Measurements from ENCODE around the gene PDSS2. TPM values are rescaled to one million over a fixed set of nuclear protein-coding genes. Genes with fewer than 3 reads are reported as not detected.
A peak's percentile ranks its signal among the peaks of the same experiment; 100 is the strongest.

PDSS2 gene
- total and polyA plus RNA-seq, 2 of the 4 experiments (the other 2 are of a cell fraction) = 8.6 to 9.2 TPM

DNA sequence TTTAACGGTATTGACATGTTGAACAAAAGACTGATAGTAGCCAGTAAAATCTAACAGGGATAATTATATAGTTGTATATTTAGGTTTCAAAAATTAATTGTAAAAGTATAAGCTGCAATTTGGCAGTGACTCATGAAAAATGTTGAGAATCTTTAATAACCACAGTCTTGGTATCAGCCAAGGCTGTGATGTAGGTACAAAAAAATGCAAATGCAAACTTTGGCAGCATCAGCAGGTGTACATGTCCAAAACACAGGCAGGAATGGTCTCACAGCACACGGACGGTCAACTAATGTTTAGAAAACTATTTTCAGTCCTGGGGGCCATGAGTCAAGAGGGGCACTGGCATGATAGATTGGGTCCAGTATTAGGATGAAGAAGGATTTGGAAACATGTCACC is 285.6 kb downstream of the PDSS2 start:
- Histone ChIP-seq H3K27me3 (ENCODE audit: control insufficient read depth, insufficient read depth, low read length) (no peaks in the 10 kb centered on the region), H2AK5ac (ENCODE audit: low read depth, low read length) (no peak overlapping the region), H2BK15ac (ENCODE audit: low read depth, low read length) (no peak overlapping the region), H3K4me2 (ENCODE audit: low read depth, low read length) (no peak overlapping the region), H4K91ac (ENCODE audit: insufficient read depth, low read depth, low read length) (no peak overlapping the region), H2BK5ac (ENCODE audit: low read depth, low read length, poor library complexity, severe bottlenecking) (no peak overlapping the region), H3K18ac (ENCODE audit: low read depth, low read length) (no peak overlapping the region), H4K5ac (ENCODE audit: low read depth, low read length) (no peak overlapping the region), H3K4me1 (ENCODE audit: control insufficient read depth, insufficient read depth, low read length) (no peaks in the 10 kb centered on the region), H2BK20ac (ENCODE audit: low read depth, low read length) (no peak overlapping the region), H3K4me3 (ENCODE audit: insufficient read depth, low read depth, low read length) (no peak overlapping the region), H3K36me3 (ENCODE audit: control insufficient read depth, insufficient read depth, low read length) (no peaks in the 10 kb centered on the region), H4K20me1 (ENCODE audit: insufficient read depth, low read length) (no peaks in the 10 kb centered on the region), H3K4ac (ENCODE audit: low read depth, low read length) (no peak overlapping the region), H3K9me3 (ENCODE audit: control insufficient read depth, insufficient read depth, low read length) (no peaks in the 10 kb centered on the region), H3K14ac (replicated peaks; ENCODE audit: low read depth, low read length) (no peak overlapping the region), H3K9ac (ENCODE audit: low read depth, low read length) (no peak overlapping the region), H4K8ac (ENCODE audit: low read depth in 2 of 2, low read length in 2 of 2) (no peak overlapping the region), H3K79me1 (ENCODE audit: low read depth in 1 of 2, low read length in 2 of 2) (no peaks in the 10 kb centered on the region), H2AFZ (replicated peaks; ENCODE audit: low read length, poor library complexity) (no peak overlapping the region), H3K56ac (ENCODE audit: extremely low read depth, insufficient read depth, low read length) (no peak overlapping the region), H2BK120ac (ENCODE audit: low read depth, low read length) (no peak overlapping the region), H3K23ac (ENCODE audit: low read depth, low read length) (no peak overlapping the region), H2AK9ac (replicated peaks; ENCODE audit: low read depth, low read length, poor library complexity) (no peak overlapping the region), H3K9me1 (ENCODE audit: insufficient read depth, low read length) (no peaks in the 10 kb centered on the region), H3K27ac (ENCODE audit: insufficient read depth, low read length) (no peak overlapping the region)
- in situ Hi-C loops (cut with MboI; ENCODE audit: low sequenced_read_pairs) (no loop called here), dilution Hi-C loops (cut with HindIII; ENCODE audit: low sequenced_read_pairs, unreplicated experiment) (no loop called here), intact Hi-C loops (cut with micrococcal nuclease) (no loop called here)
- no TSS peak for BruUV-seq (replicated peaks)
- DNase-seq = peak; percentile 65
- peak; percentile 66 for ATAC-seq (ENCODE audit: low read depth)
- TF ChIP-seq RCOR1 (IDR thresholded peaks at IDR 0.05; ENCODE audit: insufficient replicate concordance, low read length) (no peak), SMC3 (IDR thresholded peaks at IDR 0.05; ENCODE audit: low read depth, low read length) (no peak), MXI1 (IDR thresholded peaks at IDR 0.05; ENCODE audit: borderline replicate concordance, low read depth, low read length) (no peak), MAZ (IDR thresholded peaks at IDR 0.05; ENCODE audit: borderline replicate concordance, low read depth, low read length) (no peak), CHD1 (IDR thresholded peaks at IDR 0.05; ENCODE audit: low read depth, low read length) (no peak), POLR2A (IDR thresholded peaks at IDR 0.05; ENCODE audit: low read depth, low read length) (no peak), RFX5 (IDR thresholded peaks at IDR 0.05; ENCODE audit: low read depth, low read length) (no peak), NFE2L2 (IDR thresholded peaks at IDR 0.05; ENCODE audit: low read depth, low read length) (no peak), FOS (IDR thresholded peaks at IDR 0.05; ENCODE audit: low read depth, low read length) (no peak), CEBPB (IDR thresholded peaks at IDR 0.05; ENCODE audit: low read depth, low read length) (no peak), BHLHE40 (IDR thresholded peaks at IDR 0.05; ENCODE audit: low read depth, low read length) (no peak), RAD21 (IDR thresholded peaks at IDR 0.05; ENCODE audit: low read length) (no peak), MAFK (IDR thresholded peaks at IDR 0.05; ENCODE audit: low read depth, low read length) (no peak)
- TF ChIP-seq, protein P1, sequence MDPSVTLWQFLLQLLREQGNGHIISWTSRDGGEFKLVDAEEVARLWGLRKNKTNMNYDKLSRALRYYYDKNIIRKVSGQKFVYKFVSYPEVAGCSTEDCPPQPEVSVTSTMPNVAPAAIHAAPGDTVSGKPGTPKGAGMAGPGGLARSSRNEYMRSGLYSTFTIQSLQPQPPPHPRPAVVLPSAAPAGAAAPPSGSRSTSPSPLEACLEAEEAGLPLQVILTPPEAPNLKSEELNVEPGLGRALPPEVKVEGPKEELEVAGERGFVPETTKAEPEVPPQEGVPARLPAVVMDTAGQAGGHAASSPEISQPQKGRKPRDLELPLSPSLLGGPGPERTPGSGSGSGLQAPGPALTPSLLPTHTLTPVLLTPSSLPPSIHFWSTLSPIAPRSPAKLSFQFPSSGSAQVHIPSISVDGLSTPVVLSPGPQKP (IDR thresholded peaks at IDR 0.05; ENCODE audit: borderline replicate concordance, low read depth, low read length) = no peak
- TF ChIP-seq, protein P2, sequence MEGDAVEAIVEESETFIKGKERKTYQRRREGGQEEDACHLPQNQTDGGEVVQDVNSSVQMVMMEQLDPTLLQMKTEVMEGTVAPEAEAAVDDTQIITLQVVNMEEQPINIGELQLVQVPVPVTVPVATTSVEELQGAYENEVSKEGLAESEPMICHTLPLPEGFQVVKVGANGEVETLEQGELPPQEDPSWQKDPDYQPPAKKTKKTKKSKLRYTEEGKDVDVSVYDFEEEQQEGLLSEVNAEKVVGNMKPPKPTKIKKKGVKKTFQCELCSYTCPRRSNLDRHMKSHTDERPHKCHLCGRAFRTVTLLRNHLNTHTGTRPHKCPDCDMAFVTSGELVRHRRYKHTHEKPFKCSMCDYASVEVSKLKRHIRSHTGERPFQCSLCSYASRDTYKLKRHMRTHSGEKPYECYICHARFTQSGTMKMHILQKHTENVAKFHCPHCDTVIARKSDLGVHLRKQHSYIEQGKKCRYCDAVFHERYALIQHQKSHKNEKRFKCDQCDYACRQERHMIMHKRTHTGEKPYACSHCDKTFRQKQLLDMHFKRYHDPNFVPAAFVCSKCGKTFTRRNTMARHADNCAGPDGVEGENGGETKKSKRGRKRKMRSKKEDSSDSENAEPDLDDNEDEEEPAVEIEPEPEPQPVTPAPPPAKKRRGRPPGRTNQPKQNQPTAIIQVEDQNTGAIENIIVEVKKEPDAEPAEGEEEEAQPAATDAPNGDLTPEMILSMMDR (conservative IDR thresholded peaks at IDR 0.05; ENCODE audit: low read depth, low read length) = no peak
- TF ChIP-seq, protein P3, sequence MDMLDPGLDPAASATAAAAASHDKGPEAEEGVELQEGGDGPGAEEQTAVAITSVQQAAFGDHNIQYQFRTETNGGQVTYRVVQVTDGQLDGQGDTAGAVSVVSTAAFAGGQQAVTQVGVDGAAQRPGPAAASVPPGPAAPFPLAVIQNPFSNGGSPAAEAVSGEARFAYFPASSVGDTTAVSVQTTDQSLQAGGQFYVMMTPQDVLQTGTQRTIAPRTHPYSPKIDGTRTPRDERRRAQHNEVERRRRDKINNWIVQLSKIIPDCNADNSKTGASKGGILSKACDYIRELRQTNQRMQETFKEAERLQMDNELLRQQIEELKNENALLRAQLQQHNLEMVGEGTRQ (IDR thresholded peaks at IDR 0.05; ENCODE audit: low read depth, low read length) = no peak
- WGBS, 2 experiments (ENCODE audit: extremely low coverage in 2 of 2, insufficient read length in 1 of 2) = no CpG with 5 or more reads among the region's 3 CpGs
- POLR2A ChIA-PET (ENCODE audit: unreplicated experiment) = no interaction called here
- CTCF ChIA-PET = no interaction called here

Measured in IMR-90 (cell line).